CD4-positive, alpha-beta T cell treated with Interleukin-12 subunit alpha and Interleukin-12 subunit beta, for 1 hour (primary cell): ENCODE results near the gene PGAP1.

ENCODE experiments used
- DNase-seq: peaks from one replicate; pipeline ENCODE4 v3.0.0-alpha.2; 2020

Gene PGAP1

GRCh38 chr2:196876364-196876763 lies 50.1 kb downstream of the PGAP1 start:
- no peak for DNase-seq

- no peak for DNase-seq
Measured at GRCh38 chr2:196875414-196875813, 51.1 kb downstream of the PGAP1 start.

GRCh38 chr2:196873511-196873910 lies 53.0 kb downstream of the PGAP1 start:
- DNase-seq: no peak

- DNase-seq: no peak
Measured at GRCh38 chr2:196854629-196855028, 71.9 kb downstream of the PGAP1 start.

- no peak for DNase-seq
Measured at GRCh38 chr2:196853301-196854087, 73.0 kb downstream of the PGAP1 start.

GRCh38 chr2:196851088-196851487 lies 75.4 kb downstream of the PGAP1 start:
- no peak for DNase-seq

GRCh38 chr2:196849895-196850294 lies 76.6 kb downstream of the PGAP1 start:
- DNase-seq: peak; percentile 2

GRCh38 chr2:196846295-196846694 lies 80.2 kb downstream of the PGAP1 start:
- no peak for DNase-seq

- no peak for DNase-seq
Measured at GRCh38 chr2:196845371-196845770, 81.1 kb downstream of the PGAP1 start.

GRCh38 chr2:196840171-196840570 lies 86.3 kb downstream of the PGAP1 start:
- no peak for DNase-seq

GRCh38 chr2:196839574-196839973 lies 86.9 kb downstream of the PGAP1 start:
- DNase-seq: no peak

GRCh38 chr2:196836440-196836839 lies 90.1 kb downstream of the PGAP1 start:
- DNase-seq: no peak

GRCh38 chr2:196830701-196831100 lies 95.8 kb downstream of the PGAP1 start:
- DNase-seq: no peak

- no peak for DNase-seq
Measured at GRCh38 chr2:196827356-196827755, 99.2 kb downstream of the PGAP1 start.

GRCh38 chr2:196823750-196824522 lies 102.6 kb downstream of the PGAP1 start:
- no peak for DNase-seq

GRCh38 chr2:196821195-196821594 lies 105.3 kb downstream of the PGAP1 start:
- no peak for DNase-seq

GRCh38 chr2:196809260-196809659 lies 117.2 kb downstream of the PGAP1 start, which contains the start of gene C2orf66:
C2orf66 (minus strand) TSS chr2:196809355; CDS start chr2:196809336, 19 bp downstream.
- DNase-seq: no peak

GRCh38 chr2:196808083-196808665 lies 118.3 kb downstream of the PGAP1 start:
- DNase-seq: no peak

- DNase-seq: no peak
Measured at GRCh38 chr2:196804381-196804780, 122.1 kb downstream of the PGAP1 start.

GRCh38 chr2:196802401-196802800 lies 124.1 kb downstream of the PGAP1 start:
- DNase-seq: no peak

- no peak for DNase-seq
Measured at GRCh38 chr2:196801674-196802261, 124.7 kb downstream of the PGAP1 start.

- no peak for DNase-seq
Measured at GRCh38 chr2:196798980-196799379, 127.5 kb downstream of the PGAP1 start.

GRCh38 chr2:196792865-196793264 lies 133.6 kb downstream of the PGAP1 start:
- DNase-seq: no peak
